HG03039 (cell line): ENCODE data around the gene ZSCAN10.

Experiments
- ATAC-seq: cut with Tn5 transposase; IDR thresholded peaks from one replicate; pipeline ENCODE4 v1.9.1; 2021; ENCODE audit warnings: mild to moderate bottlenecking, moderate library complexity; ENCODE audit not compliant: unreplicated experiment

The ZSCAN10 gene

DNA sequence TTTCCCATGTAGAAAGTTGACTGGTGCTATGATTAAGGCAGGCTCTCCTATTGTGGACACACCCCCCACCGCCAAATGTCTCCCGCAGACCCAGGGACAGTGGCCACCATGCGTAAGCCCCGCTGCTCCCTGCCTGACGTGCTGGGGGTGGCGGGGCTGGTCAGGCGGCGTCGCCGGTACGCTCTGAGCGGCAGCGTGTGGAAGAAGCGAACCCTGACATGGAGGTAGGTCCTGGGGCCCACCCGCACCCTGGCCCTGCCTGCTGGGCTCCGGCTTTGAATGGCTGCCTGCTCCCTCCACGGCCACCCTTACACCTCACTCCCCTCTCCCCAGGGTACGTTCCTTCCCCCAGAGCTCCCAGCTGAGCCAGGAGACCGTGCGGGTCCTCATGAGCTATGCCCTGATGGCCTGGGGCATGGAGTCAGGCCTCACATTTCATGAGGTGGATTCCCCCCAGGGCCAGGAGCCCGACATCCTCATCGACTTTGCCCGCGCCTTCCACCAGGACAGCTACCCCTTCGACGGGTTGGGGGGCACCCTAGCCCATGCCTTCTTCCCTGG is 49.1 kb downstream of the ZSCAN10 start:
- ATAC-seq = no peak

DNA sequence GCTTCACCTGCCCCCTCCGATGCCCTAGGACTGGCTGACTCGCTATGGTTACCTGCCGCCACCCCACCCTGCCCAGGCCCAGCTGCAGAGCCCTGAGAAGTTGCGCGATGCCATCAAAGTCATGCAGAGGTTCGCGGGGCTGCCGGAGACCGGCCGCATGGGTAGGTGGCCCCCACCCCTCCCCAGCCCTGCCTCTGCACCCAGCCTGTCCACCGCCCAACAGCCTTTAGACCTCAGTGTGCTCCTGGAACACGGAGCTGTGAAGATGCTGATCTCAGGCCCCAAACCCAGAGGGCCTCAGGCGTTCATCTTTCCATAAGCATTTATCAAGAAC is 51.7 kb downstream of the ZSCAN10 start:
- ATAC-seq = no peak

DNA sequence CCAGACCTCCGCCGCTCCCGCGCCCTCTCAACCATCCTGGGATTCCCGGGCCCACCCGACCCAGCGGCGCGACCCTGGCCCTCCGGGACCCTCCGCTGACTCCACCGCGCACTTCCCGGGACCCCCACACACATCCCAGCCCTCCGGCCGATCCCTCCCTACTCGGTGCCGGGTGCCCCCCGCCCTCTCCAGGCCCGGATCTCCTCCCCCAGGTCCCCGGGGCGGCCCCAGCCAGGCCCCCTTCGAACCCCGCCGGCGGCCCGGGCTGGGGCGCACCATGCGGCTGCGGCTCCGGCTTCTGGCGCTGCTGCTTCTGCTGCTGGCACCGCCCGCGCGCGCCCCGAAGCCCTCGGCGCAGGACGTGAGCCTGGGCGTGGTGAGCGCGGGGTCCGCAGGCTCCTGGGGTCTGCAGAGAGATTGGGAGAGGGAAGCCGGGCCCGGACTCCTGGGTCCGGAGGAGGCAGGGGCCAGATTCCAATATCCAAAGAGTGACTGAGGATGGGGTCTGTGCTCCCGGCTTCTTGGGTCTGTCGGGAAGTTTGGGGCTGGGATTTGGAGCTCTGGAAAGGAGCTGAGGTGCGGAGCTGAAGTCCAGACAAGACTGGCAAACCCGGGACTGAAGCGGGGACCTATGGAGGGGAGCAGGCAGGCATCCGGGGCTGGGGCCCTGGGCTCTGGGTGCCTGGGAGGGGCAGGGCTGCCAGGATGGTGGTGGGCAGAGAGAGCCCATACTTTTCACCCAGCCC is 52.3 kb downstream of the ZSCAN10 start:
- ATAC-seq = no peak

DNA sequence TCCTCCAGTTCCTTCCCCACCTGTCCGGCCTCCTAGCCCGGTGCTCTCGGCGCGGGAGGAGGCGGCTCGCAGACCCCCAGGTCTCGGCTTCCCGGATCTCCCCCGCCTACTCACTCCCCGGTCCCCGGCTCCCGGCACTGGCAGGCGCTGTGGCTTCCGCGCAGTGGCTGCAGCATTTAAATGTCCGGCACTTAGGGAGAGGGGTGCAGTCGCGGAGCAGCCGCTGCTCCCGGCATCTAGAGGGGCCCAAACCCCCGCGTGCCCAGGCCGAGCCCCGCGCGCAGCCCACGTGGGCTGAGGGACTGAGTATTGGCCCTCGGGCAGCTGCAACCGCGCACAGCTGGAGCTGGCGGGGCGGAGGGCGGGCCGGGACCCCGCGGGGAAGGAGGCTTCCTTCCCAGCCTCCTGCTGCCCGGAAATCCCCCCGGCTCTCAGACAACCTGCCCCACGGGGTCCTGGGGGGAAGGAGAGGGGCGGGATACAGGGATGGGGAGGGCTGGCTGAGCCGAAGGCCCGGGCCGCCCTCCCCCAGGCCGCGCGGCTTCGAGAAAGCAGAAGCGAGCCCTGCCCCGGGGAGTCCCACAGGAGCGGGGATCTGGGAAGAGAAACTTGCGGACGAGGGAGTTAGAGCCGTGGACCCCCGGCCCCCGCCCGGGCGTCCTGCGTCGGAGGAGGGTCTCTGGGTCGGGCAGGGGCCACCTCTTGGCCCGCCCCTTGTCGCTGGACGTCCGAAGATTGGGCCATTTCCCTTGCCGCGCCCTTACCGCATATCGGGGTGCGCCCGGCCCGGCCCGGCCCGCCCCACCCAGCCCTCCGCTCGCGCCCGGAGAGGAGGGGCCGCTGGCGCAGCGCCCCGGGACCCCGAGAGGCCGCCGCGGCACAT is 53.1 kb downstream of the ZSCAN10 start, which contains the start of gene MMP25:
Gene MMP25, plus strand, starts transcription at position 804 of the 883 bp plus-strand sequence. CDS start 357 bp downstream, outside the sequence.
- ATAC-seq = no peak

DNA sequence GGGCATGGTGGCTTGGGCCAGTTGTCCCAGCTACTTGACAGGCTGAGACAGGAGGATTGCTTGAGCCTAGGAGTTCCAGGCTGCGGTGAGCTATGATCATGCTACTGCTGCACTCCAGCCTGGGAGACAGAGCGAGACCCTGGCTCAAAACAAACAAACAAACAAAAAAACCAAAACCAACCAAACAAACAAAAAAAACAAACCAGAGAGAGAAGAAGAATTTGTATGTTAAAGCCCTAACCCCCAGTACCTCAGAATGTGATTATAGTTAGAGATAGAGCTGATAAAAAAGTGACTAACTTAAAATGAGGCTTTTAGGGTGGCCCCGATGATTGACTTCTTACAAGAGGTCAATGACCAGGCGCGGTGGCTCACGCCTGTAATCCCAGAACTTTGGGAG is 54.4 kb downstream of the ZSCAN10 start:
- no peak for ATAC-seq

GRCh38 chr16:3042376-3042775 is 56.7 kb downstream of the ZSCAN10 start:
- ATAC-seq = no peak

GRCh38 chr16:3038896-3039295 is 60.2 kb downstream of the ZSCAN10 start:
- no peak for ATAC-seq
